Adrenal gland (tissue), 12 donors: Measurements from ENCODE around the gene SETD3. TPM values are rescaled to one million over a fixed set of nuclear protein-coding genes. Genes with fewer than 3 reads are reported as not detected.

Experiments
- DNase-seq, 7 donors: peaks; one replicate each; pipeline ENCODE4 v3.0.0-alpha.2; 2019 to 2020
- H3K27ac ChIP-seq, 5 donors: fragments of 200-600 bp; sonication (generic) in 4 of 5; 1 replicate in 3 of 5; 2 replicates in 2 of 5; pipeline versions ENCODE4 v1.5.1 to v1.8.0; 2016 to 2020; ENCODE audit warnings: mild to moderate bottlenecking in 1 of 5
- H3K27me3 ChIP-seq: fragments of 200-600 bp; 2 replicates; pipeline ENCODE4 v1.8.0; 2021
- H3K36me3 ChIP-seq, 2 donors: fragments of 200-600 bp; replicated peaks in 1 of 2; 1 replicate in 1 of 2; 2 replicates in 1 of 2; pipeline versions ENCODE4 v1.5.1 to v1.8.0; 2018 to 2022
- H3K4me1 ChIP-seq, 2 donors: fragments of 200-600 bp; replicated peaks in 1 of 2; 1 replicate in 1 of 2; 2 replicates in 1 of 2; pipeline versions ENCODE4 v1.5.1 to v1.8.0; 2018 to 2021
- H3K4me3 ChIP-seq, 4 donors: fragments of 200-600 bp; sonication (generic) in 3 of 4; one replicate each; pipeline ENCODE4 v1.5.1; 2016 to 2018
- H3K9me3 ChIP-seq, 3 donors: fragments of 200-600 bp; sonication (generic) in 1 of 3; replicated peaks in 1 of 3; 1 replicate in 2 of 3; 2 replicates in 1 of 3; pipeline versions ENCODE4 v1.5.1 to v1.8.0; 2016 to 2021
- CTCF ChIP-seq, 6 experiments: fragments of 450-650 bp in 4 of 6; fragments of 200-600 bp in 2 of 6; sonication (generic) in 1 of 6; IDR thresholded peaks; 1 replicate in 5 of 6; 2 replicates in 1 of 6; pipeline versions ENCODE4 v1.5.1 to v1.8.0; 2016 to 2021; ENCODE audit warnings: antibody characterized with exemption in 6 of 6, mild to moderate bottlenecking in 2 of 6, moderate library complexity in 1 of 6
- POLR2A ChIP-seq, 2 donors: fragments of 450-650 bp; IDR thresholded peaks; one replicate each; pipeline ENCODE4 v1.6.1; 2017; ENCODE audit warnings: antibody characterized with exemption in 2 of 2, mild to moderate bottlenecking in 2 of 2, moderate library complexity in 1 of 2
- WGBS, 4 donors: extraction: QIAGEN DNeasy Blood & Tissue Kit in 2 of 4; methylation state at CpG; one replicate each; pipeline versions ENCODE4 v1.1.5 to v1.1.7; 2013 to 2017; 5-methylcytosine and 5-hydroxymethylcytosine counted together
- intact Hi-C, 2 donors: fragments of 100-400 bp; cut with DNase I; formaldehyde crosslinking; loops; one replicate each; pipeline versions ENCODE4 v1.14.1 to v1.15.0; 2022 to 2023
- polyA plus RNA-seq, 3 donors: library from polyadenylated mRNA; stranded (reverse); fragments of 200-250 nt in 2 of 3; fragments of 350-450 nt in 1 of 3; fragmentation: Illumina TruSeq in 1 of 3; extraction: RNeasy Lipid Tissue Mini Kit (QIAGEN cat#74804) in 1 of 3; gene quantifications; one replicate each; pipeline ENCODE4 v1.2.3, GENCODE V29; 2013 to 2014
- total RNA-seq, 9 donors: library from RNA; depleted of rRNA in 4 of 9; stranded (reverse); fragments of >200 nt in 4 of 9; fragments of 120-200 nt in 1 of 9; fragmentation: NEBNext Ultra II Directional in 1 of 9; extraction: Animal tissue kit (Norgen Biotek cat#: 25700) in 1 of 9; gene quantifications; one replicate each; pipeline versions ENCODE4 v1.1.0 to v1.2.4, GENCODE V29; 2013 to 2023
- donor health status: healthy with polysubstance abuse.
- donor health status: Bipolar disorder and iron deficiency.
- donor health status: DM: yes; HTN: yes; CAD: no.
- donor health status: DM: no; HTN: no; CAD: no.
- donor health status: DM: no; HTN: no; CAD: no.
- donor health status: DM: yes; HTN: yes; CAD: no.

SETD3 gene
- total and polyA plus RNA-seq, 12 donors, result 23.1 to 58.6 (median 44.3) TPM

GRCh38 chr14:99423434-99423833 is 57.2 kb downstream of the SETD3 start:
- WGBS, 4 donors, result 85 to 100% (median 99%) methylated on average over 1 of the region's 1 CpG
- intact Hi-C loops, result no loop called here
- Histone ChIP-seq H3K27me3 (no peaks in the 10 kb centered on the region), H3K36me3 (no peaks in the 10 kb centered on the region), H3K4me1 (no peaks in the 10 kb centered on the region), H3K27ac (no peak overlapping the region), H3K4me3 (no peak overlapping the region), H3K9me3 (no peaks in the 10 kb centered on the region)
- no peak for TF ChIP-seq CTCF (IDR thresholded peaks at IDR 0.05)
- TF ChIP-seq POLR2A (IDR thresholded peaks at IDR 0.05), result no peak
- DNase-seq, result no peak

DNA sequence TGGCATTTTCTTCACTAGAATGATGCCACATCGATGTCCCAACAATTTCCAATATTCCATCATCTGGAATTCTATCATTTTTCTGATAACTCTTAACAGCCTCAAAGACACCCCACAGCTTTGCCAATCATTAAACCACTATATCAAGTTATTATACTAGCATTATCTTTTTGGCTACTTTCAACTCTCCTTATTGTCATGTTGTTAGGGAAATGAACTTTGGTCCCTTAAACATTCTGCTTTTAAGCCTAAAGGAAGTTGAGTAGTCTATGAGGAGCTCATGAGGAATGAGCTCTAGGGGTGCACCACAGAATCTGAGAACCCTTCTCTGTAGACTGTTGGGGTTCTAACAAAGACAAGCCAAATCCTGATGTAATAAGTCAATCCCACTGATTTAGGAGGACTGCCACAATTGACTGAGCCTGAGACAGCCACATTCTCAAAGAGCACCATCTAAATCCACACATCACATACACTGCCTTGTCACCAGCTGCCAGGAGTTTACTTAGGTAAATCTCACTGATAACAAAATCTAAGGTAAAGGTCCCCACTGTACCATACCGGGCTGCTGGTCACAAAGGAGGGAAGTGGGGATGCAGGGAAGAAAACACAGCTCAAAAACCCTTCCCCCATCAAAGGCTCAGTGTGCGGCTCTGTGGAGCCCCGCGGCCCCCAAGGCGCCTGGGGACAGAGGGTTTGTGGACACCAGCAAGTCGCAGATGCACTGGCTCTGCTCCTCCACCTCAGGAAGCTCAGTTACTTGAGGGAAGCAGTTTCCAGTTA is 58.2 kb downstream of the SETD3 start:
- DNase-seq, result no peak
- Histone ChIP-seq H3K4me1 (no peaks in the 10 kb centered on the region), H3K36me3 (no peaks in the 10 kb centered on the region), H3K9me3 (no peaks in the 10 kb centered on the region), H3K4me3 (no peak overlapping the region), H3K27me3 (no peaks in the 10 kb centered on the region), H3K27ac (no peak overlapping the region)
- intact Hi-C loops, result no loop called here
- TF ChIP-seq CTCF (IDR thresholded peaks at IDR 0.05), result no peak
- TF ChIP-seq POLR2A (IDR thresholded peaks at IDR 0.05), result no peak
- WGBS, 4 donors, result 91 to 94% (median 92%) methylated on average over 7 of the region's 7 CpGs

DNA sequence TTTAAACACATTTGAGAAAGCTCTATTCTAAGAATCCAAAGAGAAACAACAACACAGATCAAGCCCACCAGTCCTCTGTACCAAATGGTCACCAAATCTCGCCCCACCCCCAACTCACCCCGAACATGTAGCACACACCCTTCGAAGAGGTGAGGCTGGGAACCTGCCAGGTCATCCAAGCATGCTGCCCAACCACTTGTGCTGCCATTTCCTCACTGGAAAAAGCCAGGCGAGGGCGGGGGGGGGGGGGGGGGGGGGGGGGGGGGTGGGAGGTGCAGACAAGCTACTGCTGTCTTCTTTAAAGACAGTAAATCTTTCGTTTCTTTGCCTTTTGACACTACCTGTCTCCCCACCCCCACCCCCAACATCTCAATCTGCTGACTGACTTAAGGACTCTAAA is 59.9 kb downstream of the SETD3 start:
- H3K4me1 ChIP-seq, result peaks cover 0 to 3% of the 10 kb centered on the region in 2 donors
- intact Hi-C loops, result no loop called here
- no peaks in the 10 kb centered on the region for H3K27me3 ChIP-seq
- H3K4me3 ChIP-seq, result no peak overlapping the region
- no peak for DNase-seq
- WGBS, 4 donors, result 67 to 82% (median 77%) methylated on average over 5 to 6 of the region's 6 CpGs
- no peaks in the 10 kb centered on the region for H3K9me3 ChIP-seq
- no peaks in the 10 kb centered on the region for H3K36me3 ChIP-seq
- H3K27ac ChIP-seq, result no peak overlapping the region
- TF ChIP-seq CTCF (IDR thresholded peaks at IDR 0.05), result no peak
- TF ChIP-seq POLR2A (IDR thresholded peaks at IDR 0.05), result no peak

DNA sequence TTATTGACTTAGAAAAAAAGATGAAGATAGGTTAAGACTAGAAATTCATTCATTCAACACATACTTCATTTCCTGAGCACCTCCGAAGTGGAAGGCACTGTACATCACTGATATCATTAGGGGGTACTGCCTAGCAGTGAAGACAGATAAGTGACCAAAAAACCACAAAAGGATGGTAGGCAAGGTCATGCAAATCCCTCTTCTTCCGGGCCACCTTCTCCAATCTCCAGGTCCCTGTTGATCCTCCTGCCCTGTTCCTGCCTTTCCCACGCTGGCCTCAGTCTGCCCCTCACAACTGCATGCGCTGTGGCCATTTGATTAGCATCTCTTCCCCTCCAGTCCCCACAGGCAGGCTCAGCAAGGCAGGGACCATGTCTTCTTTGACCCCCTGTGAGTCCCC is 60.8 kb downstream of the SETD3 start:
- H3K27me3 ChIP-seq, result no peaks in the 10 kb centered on the region
- H3K4me1 ChIP-seq, result peaks cover 0 to 7% of the 10 kb centered on the region in 2 donors
- intact Hi-C loops, result no loop called here
- WGBS, 4 donors, result 93 to 98% (median 97%) methylated on average over 4 of the region's 4 CpGs
- no peaks in the 10 kb centered on the region for H3K9me3 ChIP-seq
- H3K36me3 ChIP-seq, result no peaks in the 10 kb centered on the region
- TF ChIP-seq CTCF (IDR thresholded peaks at IDR 0.05) (no peak), POLR2A (IDR thresholded peaks at IDR 0.05) (no peak)
- no peak for DNase-seq
- H3K27ac ChIP-seq, result no peak overlapping the region
- H3K4me3 ChIP-seq, result no peak overlapping the region
